Stimulated activated CD8-positive, alpha-beta memory T cell treated with anti-CD3 and anti-CD28 coated beads, Interleukin-4, amount 100 ng/mL, for 48 hours (primary cell): ENCODE measurements around the gene FOXO4.

ENCODE experiments used
- DNase-seq: peaks from one replicate; pipeline ENCODE4 v3.0.0-alpha.2; 2020

Gene FOXO4

DNA sequence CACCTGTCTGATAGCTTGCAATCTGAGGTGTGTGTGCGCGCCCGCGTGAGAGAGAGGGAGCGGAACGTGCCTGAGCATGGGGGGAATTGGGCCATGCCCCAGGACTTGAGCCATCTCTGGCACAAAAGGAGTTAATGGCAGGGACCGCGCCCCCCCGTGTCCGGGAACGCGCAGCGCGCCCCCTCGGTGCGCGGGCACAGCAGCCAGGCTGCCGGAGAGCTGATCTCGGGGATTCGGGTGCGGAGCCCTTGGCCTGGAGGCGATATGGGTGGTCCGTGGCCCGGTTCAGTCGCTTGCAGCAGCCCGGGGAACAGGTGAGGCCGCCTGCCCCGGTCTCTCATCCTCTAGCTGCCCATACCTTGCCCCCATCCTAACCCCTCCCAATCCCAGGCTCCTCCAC, 49.0 kb downstream of the FOXO4 start, which contains the start of gene NLGN3:
NLGN3 (plus strand) TSS at position 191 of the 400 bp plus-strand sequence. CDS start 2,909 bp downstream, outside the sequence.
- no peak for DNase-seq

DNA sequence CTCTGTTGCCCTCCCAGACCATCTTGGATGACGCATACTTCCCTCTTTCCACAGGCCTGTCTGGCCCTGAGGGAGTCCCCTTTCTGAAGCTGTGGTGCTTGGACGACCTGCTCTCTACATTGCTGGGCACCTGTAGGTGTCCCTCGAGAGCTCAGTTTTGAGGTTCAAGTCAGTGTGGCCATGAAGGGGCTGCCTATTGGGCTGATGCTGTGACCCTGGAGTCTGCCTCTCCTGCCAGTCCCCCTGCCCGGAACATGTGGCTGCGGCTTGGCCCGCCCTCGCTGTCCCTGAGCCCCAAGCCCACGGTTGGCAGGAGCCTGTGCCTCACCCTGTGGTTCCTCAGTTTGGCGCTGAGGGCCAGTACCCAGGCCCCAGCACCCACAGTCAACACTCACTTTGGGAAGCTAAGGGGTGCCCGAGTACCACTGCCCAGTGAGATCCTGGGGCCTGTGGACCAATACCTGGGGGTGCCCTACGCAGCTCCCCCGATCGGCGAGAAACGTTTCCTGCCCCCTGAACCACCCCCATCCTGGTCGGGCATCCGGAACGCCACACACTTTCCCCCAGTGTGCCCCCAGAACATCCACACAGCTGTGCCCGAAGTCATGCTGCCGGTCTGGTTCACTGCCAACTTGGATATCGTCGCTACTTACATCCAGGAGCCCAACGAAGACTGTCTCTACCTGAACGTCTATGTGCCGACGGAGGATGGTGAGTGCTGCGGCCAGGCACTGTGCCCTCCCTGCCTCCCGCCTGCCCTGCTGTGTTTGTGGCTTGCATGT, 52.0 kb downstream of the FOXO4 start:
- no peak for DNase-seq

DNA sequence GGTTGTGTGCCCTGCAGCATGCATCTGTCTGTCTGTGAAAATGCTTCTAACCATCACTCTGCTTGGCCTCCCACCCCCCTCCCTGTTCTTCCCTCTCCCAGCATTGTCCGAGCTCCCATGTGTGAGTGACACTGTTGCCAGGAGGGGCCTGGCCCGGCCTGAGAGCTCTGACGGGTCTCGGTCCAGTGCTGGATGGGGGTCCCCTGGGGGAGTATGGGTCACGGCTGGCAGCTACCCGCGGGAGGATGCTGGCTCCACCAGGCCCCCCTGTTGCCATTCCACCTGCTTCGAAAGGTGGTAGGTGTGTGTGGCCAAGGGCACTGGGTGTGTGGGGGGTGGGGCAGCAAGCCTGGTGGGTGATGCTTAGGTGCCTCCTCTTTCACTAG, 52.6 kb downstream of the FOXO4 start:
- no peak for DNase-seq

DNA sequence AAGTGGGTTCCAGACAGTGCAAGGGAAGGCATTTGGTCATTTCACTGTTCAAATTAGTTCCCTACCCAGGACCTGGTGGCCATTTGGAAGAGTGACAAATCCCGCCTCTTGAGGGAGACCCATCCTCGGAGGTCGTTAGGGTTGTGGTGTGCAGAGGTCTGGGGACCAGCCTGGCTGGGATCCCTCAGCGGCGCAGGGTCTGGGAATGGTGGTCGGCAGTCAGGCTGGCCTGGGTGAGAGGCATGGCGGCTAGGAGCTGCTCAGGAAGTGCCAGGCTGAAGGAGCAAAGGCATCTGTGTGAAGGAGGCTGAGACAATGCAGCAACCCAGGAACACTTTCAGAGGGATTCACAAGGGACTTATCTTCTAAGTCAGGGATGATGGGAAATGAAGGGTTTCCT, 55.7 kb downstream of the FOXO4 start:
- no peak for DNase-seq
